ENCODE measurements around the gene NELFA.

DNA sequence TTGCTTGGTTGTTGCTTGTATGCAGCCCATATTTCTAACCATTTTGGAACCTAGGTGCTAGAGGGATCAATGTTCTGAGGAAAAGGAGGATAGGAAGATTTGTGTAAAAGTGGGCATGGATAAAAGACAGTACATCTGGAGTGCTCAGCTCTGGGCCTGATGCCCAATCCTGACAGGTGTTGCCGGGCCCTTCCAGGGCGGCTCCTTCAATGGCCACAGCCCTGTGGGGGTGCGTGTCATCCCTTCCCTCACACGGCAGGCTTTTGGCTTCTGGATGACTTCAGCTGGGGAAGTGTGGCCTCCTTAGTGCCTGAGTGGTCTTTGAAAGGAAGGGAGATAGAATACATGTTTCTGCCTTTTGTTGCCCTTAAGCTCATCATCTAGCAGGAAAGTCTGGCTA lies 47.2 kb downstream of the NELFA start:
- TF ChIP-seq REST (IDR thresholded peaks at IDR 0.05; ENCODE audit: low read depth) (no peak), MAX (IDR thresholded peaks at IDR 0.05) (no peak), CREB1 (IDR thresholded peaks at IDR 0.05; ENCODE audit: low read depth) (no peak), ZBTB7A (IDR thresholded peaks at IDR 0.05; ENCODE audit: low read depth) (no peak), RAD21 (IDR thresholded peaks at IDR 0.05; ENCODE audit: low read depth) (no peak), CEBPB (IDR thresholded peaks at IDR 0.05) (no peak), EGR1 (IDR thresholded peaks at IDR 0.05) (no peak), EP300 (IDR thresholded peaks at IDR 0.05; ENCODE audit: borderline replicate concordance) (no peak), NFIC (IDR thresholded peaks at IDR 0.05) (no peak), USF1 (IDR thresholded peaks at IDR 0.05) (no peak), TAF1 (IDR thresholded peaks at IDR 0.05; ENCODE audit: low read depth) (no peak), FOXM1 (IDR thresholded peaks at IDR 0.05; ENCODE audit: borderline replicate concordance, low read depth) (no peak), YY1 (IDR thresholded peaks at IDR 0.05; ENCODE audit: low read depth) (no peak), TEAD4 (IDR thresholded peaks at IDR 0.05) (no peak)
